ENCODE measurements around the gene BEND4. TPM values are rescaled to one million over a fixed set of nuclear protein-coding genes. Genes with fewer than 3 reads are reported as not detected.

BEND4 gene
- total RNA-seq, 1 donor from 2014 or later, result 14.1 TPM

DNA sequence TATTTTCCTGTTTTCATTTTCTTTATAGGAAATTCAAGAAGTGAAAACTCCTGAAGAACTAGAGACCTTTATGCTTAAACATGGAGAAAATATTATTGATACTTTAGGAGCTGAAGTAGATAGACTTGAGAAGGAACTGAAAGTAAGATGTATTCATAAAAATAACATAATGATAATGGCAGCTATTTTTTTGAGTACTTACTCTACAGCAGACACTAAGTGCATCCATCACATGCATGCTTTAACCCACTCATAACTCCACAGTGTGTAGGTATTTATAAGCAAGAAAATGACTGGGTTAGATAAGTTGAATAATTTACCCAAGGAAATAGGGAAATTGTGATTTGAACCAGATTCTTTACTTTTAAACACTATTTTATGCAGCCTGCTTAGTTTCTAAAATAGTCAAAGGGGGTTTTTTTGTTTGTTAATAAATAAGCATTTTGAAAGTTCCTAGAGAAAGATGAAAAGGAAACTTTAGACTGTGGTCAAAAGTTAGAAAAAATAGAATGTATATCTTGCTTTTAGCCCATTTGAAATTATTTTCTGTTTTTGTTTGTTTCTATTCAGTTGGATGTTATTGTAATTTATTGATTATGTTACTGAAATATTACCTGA is 74.2 kb downstream of the BEND4 start:
- TF ChIP-seq, protein P1, sequence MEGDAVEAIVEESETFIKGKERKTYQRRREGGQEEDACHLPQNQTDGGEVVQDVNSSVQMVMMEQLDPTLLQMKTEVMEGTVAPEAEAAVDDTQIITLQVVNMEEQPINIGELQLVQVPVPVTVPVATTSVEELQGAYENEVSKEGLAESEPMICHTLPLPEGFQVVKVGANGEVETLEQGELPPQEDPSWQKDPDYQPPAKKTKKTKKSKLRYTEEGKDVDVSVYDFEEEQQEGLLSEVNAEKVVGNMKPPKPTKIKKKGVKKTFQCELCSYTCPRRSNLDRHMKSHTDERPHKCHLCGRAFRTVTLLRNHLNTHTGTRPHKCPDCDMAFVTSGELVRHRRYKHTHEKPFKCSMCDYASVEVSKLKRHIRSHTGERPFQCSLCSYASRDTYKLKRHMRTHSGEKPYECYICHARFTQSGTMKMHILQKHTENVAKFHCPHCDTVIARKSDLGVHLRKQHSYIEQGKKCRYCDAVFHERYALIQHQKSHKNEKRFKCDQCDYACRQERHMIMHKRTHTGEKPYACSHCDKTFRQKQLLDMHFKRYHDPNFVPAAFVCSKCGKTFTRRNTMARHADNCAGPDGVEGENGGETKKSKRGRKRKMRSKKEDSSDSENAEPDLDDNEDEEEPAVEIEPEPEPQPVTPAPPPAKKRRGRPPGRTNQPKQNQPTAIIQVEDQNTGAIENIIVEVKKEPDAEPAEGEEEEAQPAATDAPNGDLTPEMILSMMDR (IDR thresholded peaks at IDR 0.05), result no peak

DNA sequence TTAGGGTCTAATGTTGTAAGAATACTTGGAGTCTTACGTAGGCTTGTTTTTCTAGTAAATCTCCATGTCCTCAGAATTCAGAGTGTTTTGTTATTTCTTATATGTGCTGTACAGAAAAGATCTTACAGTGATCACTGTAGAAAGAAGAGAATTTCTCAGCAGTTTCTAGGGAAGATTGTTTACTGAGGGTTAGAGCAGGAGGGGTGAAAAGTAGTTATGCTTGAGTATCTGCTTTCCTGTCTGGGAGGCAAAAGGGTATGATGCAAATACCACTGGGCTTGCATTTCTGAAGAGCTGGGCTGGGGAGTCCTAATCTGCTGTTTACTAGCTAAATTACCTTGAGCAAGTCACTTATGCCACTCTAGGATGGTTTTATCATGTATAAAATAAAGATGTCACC is 78.2 kb downstream of the BEND4 start:
- H3K4me1 Mint-ChIP-seq, result peaks cover 3% of the 10 kb centered on the region
- H3K9me3 Mint-ChIP-seq, result no peaks in the 10 kb centered on the region
- DNase-seq (no peak), ATAC-seq (ENCODE audit: low read depth) (no peak)
- POLR2A ChIA-PET, result no interaction called here
- peaks cover 50% of the 10 kb centered on the region for H3K36me3 Mint-ChIP-seq (ENCODE audit: low read depth)
- intact Hi-C loops (cut with micrococcal nuclease), result no loop called here
- no peak overlapping the region for H3K4me3 Mint-ChIP-seq
- no peak overlapping the region for H3K27ac Mint-ChIP-seq
- CTCF ChIA-PET, result no interaction called here
- TF ChIP-seq, protein P1 (IDR thresholded peaks at IDR 0.05), result no peak
- no peaks in the 10 kb centered on the region for H3K27me3 Mint-ChIP-seq

More for the DNA sequence above, 74.2 kb downstream of the BEND4 start:
- ChIA-PET CTCF (no interaction called here), POLR2A (no interaction called here)
- Mint-ChIP-seq H3K4me3 (no peak overlapping the region), H3K27me3 (no peaks in the 10 kb centered on the region), H3K4me1 (peaks cover 3% of the 10 kb centered on the region), H3K36me3 (ENCODE audit: low read depth) (peaks cover 48% of the 10 kb centered on the region), H3K27ac (no peak overlapping the region), H3K9me3 (no peaks in the 10 kb centered on the region)
- DNase-seq (no peak), ATAC-seq (ENCODE audit: low read depth) (no peak)
- intact Hi-C loops (cut with micrococcal nuclease), result no loop called here

DNA sequence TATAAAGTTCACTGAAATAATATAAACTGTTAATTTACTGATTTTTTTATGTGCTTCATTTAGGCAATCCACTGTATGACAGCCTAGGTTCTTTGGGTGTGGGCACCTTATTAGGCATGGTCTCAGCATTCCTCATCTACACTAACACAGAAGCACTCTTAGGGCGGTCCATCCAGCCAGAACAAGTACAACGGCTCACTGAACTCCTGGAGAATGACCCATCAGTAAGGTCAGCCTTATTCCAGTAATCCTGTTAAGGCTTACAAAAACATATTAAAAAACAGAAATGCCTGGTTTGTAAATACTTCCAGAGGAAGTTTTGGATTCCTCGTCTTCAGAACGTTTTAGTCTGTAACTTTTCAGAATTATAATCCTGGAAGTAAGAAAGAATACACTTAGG is 82.0 kb downstream of the BEND4 start:
- Mint-ChIP-seq H3K27me3 (no peaks in the 10 kb centered on the region), H3K27ac (no peak overlapping the region), H3K4me1 (no peaks in the 10 kb centered on the region), H3K36me3 (ENCODE audit: low read depth) (peaks cover 51% of the 10 kb centered on the region), H3K9me3 (no peaks in the 10 kb centered on the region), H3K4me3 (no peak overlapping the region)
- TF ChIP-seq, protein P1 (IDR thresholded peaks at IDR 0.05), result no peak
- ATAC-seq (ENCODE audit: low read depth) (no peak), DNase-seq (no peak)
- POLR2A ChIA-PET, result no interaction called here
- intact Hi-C loops (cut with micrococcal nuclease), result no loop called here
- CTCF ChIA-PET, result no interaction called here

DNA sequence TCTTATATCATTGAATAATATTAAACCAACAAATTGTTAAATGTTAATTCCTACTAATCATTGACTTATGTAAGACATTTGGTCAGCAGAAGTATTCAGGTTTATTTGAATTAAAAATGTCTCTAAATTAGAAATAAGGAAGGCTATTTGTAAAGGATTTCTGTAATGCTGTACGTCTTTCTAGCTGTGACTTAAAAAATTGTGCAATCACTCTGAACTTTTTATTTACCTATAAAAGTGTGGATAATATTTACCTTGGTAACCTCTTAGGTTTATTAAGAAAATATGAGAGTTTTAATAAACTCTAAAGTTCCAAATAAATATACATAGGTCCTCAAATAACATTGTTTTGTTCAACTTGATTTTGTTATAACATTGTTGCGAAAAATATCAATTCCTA is 85.2 kb downstream of the BEND4 start:
- intact Hi-C loops (cut with micrococcal nuclease), result no loop called here
- DNase-seq (no peak), ATAC-seq (ENCODE audit: low read depth) (no peak)
- TF ChIP-seq, protein P1 (IDR thresholded peaks at IDR 0.05), result no peak
- no peaks in the 10 kb centered on the region for H3K9me3 Mint-ChIP-seq
- no peak overlapping the region for H3K27ac Mint-ChIP-seq
- H3K4me3 Mint-ChIP-seq, result no peak overlapping the region
- H3K36me3 Mint-ChIP-seq (ENCODE audit: low read depth), result peaks cover 58% of the 10 kb centered on the region
- POLR2A ChIA-PET, result no interaction called here
- CTCF ChIA-PET, result no interaction called here
- H3K27me3 Mint-ChIP-seq, result no peaks in the 10 kb centered on the region
- H3K4me1 Mint-ChIP-seq, result no peaks in the 10 kb centered on the region

DNA sequence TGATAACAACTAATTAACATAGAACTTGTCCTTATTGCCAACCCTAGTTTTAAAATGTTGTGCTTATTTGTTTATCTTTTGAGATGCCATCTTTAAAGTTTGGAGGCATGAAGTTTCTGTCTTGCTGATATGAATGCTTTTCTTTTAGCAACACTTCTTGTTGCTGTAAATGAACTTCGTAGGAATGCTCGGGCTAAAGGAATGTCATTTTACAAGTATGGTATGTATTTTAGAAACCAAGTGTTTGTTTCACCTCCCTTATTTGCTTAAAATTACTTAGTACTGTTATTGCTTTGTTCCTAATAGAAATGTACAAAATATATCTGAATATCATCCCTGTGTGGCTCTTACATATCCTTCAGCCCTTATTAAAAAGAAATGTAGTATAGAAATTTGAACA is 86.1 kb downstream of the BEND4 start:
- H3K9me3 Mint-ChIP-seq, result no peaks in the 10 kb centered on the region
- ATAC-seq (ENCODE audit: low read depth) (no peak), DNase-seq (no peak)
- H3K27me3 Mint-ChIP-seq, result no peaks in the 10 kb centered on the region
- POLR2A ChIA-PET, result no interaction called here
- peaks cover 53% of the 10 kb centered on the region for H3K36me3 Mint-ChIP-seq (ENCODE audit: low read depth)
- intact Hi-C loops (cut with micrococcal nuclease), result no loop called here
- H3K27ac Mint-ChIP-seq, result no peak overlapping the region
- H3K4me3 Mint-ChIP-seq, result no peak overlapping the region
- no peaks in the 10 kb centered on the region for H3K4me1 Mint-ChIP-seq
- TF ChIP-seq, protein P1 (IDR thresholded peaks at IDR 0.05), result no peak
- CTCF ChIA-PET, result no interaction called here

Other genes starting within 250 kb of the BEND4 start
- 34.3 and 40.0 TPM in 2 replicates for gene TMEM33, start 217.2 kb downstream of the BEND4 start, total RNA-seq
- gene DCAF4L1, start 170.9 kb downstream of the BEND4 start, total RNA-seq, result 0.22 and 0.24 TPM in 2 replicates
- 29.0 and 33.4 TPM in 2 replicates for gene SLC30A9, start 162.1 kb downstream of the BEND4 start, total RNA-seq
- not detected in 2 replicates for gene SHISA3, start 244.8 kb upstream of the BEND4 start, total RNA-seq